GM19452 (cell line): ENCODE measurements around the gene STRIP1.
"Not testable (repeated sequence)": the region's sequence is repeated elsewhere in the genome, so short reads cannot be mapped to it uniquely, and the experiment has no call there.

Experiments used
- ATAC-seq: cut with Tn5 transposase; IDR thresholded peaks from one replicate; pipeline ENCODE4 v1.9.1; 2021; ENCODE audit not compliant: unreplicated experiment

Gene STRIP1

DNA sequence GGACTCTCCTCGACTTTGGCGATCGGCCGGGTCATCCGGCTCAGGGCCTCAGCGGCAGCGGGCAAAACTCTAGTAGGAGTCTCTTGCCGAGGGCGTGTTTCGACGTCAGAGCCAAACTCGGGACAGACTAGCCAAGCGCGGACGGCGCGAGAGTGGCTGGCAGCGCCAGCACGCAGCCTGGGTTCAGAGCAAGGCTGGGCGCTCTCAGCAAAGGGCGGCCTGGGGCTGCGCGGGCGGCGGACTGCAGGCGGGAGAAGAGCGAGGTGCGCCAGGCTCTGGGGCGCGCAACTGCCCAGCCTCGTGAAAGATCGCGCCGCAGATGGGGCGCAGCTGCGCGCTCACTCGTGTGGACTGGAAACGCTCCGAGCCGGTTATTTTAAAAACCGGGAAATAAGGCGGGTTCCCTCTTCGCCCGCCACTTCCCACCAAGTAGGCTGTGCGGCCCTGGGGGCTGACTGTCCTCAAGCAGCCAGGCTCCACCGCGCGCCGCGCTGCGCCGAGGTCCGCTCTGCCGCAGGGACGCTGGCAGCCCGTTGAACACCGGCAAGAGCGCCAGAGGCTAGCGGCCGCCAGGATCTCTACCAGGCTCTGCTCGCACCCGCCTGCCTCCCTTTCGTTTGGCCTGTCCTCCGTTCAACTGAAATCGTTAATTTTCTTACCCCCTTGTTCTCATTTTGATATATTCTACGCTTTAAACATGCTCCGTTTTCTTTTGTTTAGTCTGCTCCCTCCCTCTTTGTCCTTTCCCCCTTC lies 33.6 kb downstream of the STRIP1 start:
- ATAC-seq = no peak

DNA sequence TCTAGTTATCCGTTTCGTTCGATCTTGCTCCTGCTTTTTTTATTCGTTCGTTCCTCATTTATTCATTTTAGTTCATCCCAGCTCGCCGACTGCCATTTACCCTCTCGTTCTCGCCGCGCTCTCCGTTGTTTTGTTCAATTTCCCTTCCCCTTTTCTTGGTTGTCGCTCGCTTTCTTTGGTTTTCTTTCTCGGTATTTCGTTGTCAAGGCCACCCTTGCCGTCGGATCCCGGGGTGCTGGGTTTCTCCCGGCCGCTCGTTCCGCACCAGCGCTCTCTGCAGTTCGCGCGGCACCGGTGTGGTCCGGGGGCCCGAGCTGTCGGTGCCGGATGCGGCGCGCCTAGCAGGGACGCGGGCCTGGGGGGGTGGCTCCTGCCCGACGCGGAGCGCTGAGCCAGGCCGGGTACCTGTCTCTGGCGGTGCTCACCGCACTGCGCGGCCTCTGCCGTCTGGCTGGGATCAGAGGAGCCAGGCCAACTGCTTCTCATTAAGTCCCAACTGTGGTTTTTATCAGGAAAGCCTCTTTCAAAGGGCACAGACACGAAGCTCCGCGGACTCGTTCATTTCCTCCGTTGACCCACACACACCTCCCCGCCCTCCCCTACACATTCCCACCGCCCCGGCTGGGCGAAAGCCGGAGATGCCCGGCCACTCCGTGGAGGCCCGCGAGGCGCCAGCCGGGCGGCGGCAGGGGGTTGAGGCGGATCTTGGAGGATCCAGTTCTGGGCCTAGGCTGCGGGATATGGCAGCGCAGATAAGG lies 34.4 kb downstream of the STRIP1 start:
- no peak for ATAC-seq

DNA sequence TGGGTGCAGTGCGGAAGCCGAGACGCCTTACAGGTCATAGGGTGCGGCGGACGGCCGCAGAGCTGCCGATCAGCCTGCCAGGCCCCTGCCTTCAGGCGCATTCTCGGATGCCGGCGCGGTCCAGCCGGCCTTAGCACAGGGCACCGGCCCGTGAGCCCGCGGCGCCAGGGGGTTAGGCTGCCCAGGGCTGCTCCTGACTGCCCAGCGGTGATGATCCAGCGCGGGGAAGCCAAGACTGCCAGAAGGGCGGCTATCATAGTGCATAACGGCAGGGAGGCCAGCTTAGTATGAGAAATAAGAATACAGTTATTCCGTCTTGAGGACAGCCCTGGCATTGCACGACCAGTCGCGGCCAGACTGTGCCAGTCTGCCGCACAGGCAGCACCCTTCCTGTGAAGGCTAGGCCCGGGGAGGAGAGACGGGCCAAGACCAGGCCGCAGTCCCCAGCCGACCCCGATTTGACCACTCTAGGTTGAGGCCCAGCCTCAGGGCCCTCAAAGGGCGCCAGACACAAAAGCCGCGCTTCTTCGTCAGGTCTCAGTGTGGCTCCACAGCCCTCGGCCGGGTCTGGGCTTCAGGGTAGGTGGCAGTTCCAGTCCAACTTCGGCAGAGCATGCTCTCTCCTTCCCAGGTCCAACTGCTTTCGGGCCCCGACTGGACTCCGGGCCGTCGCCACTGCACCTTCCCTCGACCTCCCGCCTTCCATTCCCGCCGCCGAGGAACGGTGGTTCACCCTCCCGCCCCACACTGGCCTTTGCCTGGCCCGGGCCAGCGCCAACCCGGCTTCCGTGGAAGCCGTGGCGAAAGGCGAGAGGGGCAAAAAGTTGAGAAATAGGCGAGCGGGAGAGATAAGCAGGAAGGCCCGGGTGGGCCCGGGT lies 35.2 kb downstream of the STRIP1 start:
- ATAC-seq = no peak

DNA sequence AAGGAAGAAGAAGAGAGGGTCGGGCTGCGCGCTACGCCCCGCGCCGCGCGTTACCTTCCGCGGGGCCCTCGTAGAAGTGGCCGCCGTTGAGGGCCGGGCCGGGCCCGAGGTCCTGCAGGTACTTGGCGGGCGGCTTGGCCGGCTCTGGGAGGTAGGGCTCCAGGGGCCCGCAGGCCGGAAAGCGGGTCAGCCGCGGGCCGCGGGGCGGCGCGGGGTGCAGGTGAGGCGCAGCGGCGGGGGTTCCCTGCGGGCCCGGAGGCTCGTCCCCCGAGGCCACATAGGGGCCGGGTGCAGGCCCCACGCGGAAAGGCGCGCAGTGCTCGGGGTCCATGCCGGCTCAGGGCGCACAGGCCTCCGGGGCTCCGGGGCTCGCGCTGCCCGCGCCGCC lies 35.9 kb downstream of the STRIP1 start:
- ATAC-seq = no peak

- no peak for ATAC-seq
Measured at GRCh38 chr1:110070671-110071242, 36.3 kb downstream of the STRIP1 start, which contains the start of gene ALX3. Gene ALX3 (minus strand): TSS chr1:110070672. CDS start chr1:110070612, 60 bp downstream.

DNA sequence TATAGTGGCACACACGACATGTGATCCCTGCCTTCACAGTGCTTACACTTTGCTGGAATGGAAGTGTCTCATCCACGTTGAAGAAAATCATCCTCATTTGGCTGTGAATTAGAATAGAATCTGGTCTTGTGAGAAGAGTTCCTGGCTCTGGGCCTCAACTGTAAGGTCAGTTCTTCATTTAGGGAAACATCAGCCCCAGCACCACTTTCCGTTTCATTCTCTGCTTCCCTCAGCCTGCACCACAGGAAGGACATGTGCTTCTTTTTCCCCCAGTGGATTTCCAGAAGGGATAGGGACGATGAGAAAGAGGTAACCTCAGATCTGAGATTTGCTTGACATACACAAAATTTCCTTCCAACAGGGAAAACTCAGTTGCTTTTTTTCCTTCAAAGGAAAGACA lies 39.7 kb downstream of the STRIP1 start:
- no peak for ATAC-seq

- no peak for ATAC-seq
Measured at GRCh38 chr1:110076789-110077500, 42.5 kb downstream of the STRIP1 start.

DNA sequence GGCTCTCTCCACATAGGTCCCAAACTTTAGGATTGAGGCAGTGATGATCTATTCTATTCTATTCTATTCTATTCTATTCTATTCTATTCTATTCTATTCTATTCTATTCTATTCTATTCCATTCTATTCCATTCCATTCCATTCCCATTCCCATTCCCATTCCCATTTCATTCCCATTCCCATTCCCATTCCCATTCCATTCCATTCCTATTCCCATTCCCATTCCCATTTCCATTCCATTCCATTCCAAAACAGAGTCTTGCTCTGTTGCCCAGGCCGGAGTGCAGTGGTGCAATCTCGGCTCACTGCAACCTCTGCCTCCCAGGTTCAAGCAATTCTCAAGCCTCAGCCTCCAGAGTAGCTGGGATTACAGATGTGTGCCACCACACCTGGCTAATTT lies 45.6 kb downstream of the STRIP1 start:
- ATAC-seq = not testable (repeated sequence)

GRCh38 chr1:110081061-110081460 lies 46.6 kb downstream of the STRIP1 start:
- no peak for ATAC-seq

GRCh38 chr1:110082477-110082876 lies 48.1 kb downstream of the STRIP1 start:
- ATAC-seq = no peak

- no peak for ATAC-seq
Measured at GRCh38 chr1:110083061-110083865, 48.8 kb downstream of the STRIP1 start.

- ATAC-seq = no peak
Measured at GRCh38 chr1:110083866-110084226, 49.4 kb downstream of the STRIP1 start.

DNA sequence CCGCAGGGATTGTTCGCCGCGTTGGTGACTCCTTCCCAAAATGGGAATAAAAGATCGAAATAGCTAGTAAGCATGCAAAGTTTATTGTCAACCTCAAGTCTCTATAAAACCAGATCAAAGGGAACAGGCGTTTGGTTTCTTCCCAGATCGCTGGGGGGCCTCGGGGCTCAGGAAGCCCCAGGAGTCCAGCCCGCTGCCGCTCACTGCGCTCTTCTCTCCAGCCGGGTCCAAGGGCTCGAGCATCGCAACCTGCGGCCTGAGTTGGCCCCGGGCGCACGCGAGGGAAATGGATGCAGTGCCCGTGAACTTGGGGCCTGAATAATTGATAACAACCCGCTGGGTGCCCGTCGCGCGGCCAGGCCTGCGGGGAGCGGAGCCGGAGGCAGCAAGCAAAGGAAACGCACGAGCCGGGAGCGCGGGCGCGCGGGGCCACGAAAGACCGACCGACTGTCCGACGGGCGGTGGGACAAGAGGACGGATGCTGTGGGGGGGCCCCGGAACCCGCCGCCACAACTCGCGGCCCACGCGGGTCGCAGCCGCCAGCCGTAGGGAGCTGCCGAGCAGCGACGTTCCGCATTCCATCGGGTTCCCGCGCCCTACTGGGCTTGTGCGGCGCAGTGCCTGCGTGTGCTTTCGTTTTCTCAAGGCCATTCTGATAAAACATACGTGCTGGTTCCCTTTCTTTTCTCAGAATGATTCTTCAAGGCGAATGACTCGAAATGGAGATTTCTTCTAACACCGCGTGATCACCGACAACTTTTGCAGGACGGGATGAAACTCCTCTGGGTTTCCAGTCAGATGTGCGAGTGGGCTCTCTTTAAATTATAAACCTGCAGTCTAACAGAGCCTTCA lies 50.0 kb downstream of the STRIP1 start:
- no peak for ATAC-seq

- no peak for ATAC-seq
Measured at GRCh38 chr1:110085671-110086070, 51.2 kb downstream of the STRIP1 start.

- no peak for ATAC-seq
Measured at GRCh38 chr1:110086961-110087360, 52.5 kb downstream of the STRIP1 start.

DNA sequence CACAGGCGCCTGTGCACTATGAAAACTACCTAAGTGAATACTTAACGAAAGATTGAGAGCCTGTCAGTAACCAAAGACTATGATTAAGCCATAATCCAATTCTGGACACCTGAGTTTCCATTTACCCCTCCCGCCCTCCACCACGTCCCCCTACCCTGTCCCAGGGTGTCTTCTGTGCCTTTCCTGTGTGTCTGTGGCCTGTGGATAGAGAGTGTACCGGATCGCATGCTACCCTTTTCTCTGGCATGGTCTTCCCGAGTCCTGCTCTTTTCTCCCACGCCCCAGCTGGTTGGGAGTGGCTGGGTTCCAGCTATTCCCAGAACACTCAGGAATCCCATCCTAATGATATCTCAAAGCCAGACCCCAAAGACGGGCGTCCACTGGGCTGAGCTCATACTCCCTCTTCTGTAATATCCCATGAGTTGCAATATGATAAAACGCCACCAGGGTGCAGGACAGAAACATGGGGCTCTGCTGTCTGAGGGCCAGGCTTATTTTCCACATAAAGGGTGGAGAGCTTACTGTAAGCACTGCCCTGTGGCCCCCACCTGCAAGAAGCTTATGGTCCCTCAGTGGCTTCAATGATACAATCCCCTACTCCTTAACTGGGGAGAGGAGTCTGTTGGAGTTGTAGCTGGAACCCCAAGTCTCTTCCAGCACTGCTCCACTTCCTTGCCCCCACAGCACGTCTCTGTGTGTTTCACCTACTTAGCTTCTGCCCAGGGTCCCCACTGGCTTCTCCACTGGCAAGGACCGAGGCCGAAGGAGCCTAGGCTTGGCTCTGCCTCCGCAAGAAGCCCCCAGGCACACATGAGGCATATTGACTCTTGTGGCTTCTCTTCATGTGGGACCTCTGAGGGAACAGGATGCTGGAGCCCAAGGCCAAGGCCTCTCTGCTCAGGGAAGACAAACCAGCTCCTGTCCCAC lies 53.7 kb downstream of the STRIP1 start:
- no peak for ATAC-seq

DNA sequence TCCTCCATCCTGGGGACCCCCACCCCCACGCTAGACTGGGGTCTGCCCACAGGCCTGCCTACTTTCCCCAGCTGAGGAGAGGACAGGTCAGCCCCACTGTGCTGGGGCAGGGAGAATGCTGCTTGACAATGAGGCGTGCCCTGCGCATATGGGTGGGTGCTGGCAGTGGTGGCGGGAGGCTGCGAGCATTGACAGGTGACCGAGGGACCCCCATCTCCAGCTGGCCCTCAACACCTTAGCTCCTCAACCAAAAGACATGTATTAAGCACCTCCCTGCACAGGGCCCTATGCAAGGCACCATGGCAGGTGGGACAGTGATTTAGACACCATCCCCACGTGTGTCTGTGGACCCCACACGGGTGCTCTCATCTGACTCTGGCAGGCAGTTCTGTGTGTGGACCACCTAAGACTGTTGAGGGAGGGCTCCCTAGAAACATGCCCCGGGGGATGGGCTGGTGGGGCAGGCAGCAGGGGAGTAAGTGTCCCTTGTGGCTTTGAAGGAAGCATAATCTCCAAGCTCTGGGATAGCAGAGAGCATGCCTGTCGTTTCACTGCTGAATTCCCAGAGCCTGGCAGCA lies 54.4 kb downstream of the STRIP1 start:
- ATAC-seq = no peak
